HuH-7.5 (cell line): ENCODE data around the gene SLC25A44.
"Not testable (repeated sequence)": the region's sequence is repeated elsewhere in the genome, so short reads cannot be mapped to it uniquely, and the experiment has no call there.

ENCODE experiments used
- DNase-seq: peaks from one replicate; pipeline ENCODE4 v3.0.0; 2011; ENCODE audit warnings: low spot score

Gene SLC25A44

DNA sequence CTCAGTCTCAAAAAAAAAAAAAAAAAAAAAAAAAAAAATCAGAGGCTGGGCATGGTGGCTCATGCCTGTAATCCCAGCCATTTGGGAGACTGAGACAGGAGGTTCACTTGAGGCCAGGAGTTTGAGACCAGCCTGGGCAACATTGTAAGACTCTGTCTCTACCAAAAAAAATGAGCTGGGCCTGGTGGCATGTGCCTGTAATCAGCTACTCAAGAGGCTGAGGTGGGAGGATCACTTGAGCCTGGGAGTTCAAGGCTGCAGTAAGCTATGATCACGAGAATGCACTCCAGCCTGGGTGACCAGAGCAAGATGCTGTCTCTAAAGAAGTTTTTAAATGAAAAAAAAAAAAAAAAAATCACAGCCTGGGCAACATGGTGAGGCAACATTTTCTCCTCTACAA, 30.2 kb upstream of the SLC25A44 start:
- no peak for DNase-seq

- DNase-seq, result no peak
Measured at GRCh38 chr1:156164125-156164831, 29.6 kb upstream of the SLC25A44 start.

- DNase-seq, result no peak
Measured at GRCh38 chr1:156165083-156165482, 28.8 kb upstream of the SLC25A44 start.

DNA sequence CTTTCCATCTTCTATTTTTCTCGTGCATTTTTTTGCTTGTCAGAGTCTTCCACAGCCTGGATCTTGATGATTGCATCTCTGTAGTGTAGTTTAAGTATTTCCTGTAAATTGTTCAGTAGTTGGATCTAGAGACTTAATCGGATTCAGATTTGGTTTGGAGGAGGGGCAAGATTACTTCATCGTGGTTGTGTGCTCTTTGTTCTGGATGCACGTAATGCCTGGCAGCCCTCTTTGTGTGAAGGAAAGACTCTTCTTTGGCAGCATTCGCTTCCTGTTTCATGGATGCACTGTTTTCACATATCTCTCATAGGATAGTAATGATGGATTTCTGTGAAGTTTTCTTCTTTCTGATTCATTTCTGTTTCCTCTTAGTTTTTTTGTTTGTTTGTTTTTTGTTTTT, 26.4 kb upstream of the SLC25A44 start:
- no peak for DNase-seq

- DNase-seq, result no peak
Measured at GRCh38 chr1:156172696-156173470, 21.0 kb upstream of the SLC25A44 start.

- DNase-seq, result no peak
Measured at GRCh38 chr1:156176610-156177210, 17.2 kb upstream of the SLC25A44 start.

DNA sequence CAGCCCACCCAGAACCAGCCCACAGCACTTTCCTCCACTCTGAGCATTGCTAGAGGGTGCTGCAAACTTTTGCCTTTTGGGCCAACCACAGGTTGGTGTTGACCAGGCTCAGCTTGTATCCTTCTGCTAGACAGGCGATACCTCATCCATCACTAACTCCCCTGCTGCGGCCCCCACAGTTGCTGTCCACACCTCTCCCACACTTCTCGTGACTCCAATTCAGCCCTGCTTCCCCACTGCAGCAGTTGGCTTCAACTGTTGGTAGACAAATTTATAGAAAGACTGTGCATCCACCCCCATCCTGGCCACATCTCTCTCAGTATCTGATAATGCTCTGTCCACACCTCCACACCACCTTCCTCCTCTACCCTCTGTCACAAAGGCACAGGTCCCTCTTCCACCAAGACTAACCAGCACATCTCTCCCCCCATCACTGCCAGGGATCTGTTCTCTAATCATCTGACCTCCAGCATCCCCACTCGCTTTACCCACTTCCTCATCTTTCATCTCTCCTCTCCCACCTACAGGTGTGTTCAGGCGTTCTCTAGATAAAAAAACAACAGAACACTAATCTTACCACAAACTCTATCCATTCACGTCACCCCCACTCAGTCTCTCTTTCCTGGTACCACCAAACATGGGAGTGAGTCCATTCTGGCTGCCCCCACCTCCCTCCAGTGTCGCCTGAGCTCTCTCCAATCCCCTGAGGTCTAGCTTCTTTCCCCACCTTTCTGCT, 15.8 kb upstream of the SLC25A44 start:
- no peak for DNase-seq

GRCh38 chr1:156180471-156180870, 13.4 kb upstream of the SLC25A44 start:
- no peak for DNase-seq

DNA sequence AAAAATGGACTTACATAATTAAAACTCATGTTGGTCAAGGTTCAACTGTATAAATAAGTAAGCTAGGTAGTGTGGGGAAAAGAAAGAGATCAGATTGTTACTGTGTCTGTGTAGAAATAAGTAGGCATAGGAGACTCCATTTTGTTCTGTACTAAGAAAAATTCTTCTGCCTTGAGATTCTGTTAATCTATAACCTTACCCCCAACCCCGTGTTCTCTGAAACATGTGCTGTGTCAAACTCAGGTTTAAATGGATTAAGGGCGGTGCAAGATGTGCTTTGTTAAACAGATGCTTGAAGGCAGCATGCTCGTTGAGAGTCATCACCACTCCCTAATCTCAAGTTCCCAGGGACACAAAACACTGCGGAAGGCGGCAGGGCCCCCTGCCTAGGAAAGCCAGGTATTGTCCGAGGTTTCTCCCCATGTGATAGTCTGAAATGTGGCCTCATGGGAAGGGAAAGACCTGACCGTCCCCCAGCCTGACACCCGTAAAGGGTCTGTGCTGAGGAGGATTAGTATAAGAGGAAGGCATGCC, 12.4 kb upstream of the SLC25A44 start:
- DNase-seq, result not testable (repeated sequence)

- DNase-seq, result not testable (repeated sequence)
Measured at GRCh38 chr1:156182010-156182779, 11.7 kb upstream of the SLC25A44 start.

DNA sequence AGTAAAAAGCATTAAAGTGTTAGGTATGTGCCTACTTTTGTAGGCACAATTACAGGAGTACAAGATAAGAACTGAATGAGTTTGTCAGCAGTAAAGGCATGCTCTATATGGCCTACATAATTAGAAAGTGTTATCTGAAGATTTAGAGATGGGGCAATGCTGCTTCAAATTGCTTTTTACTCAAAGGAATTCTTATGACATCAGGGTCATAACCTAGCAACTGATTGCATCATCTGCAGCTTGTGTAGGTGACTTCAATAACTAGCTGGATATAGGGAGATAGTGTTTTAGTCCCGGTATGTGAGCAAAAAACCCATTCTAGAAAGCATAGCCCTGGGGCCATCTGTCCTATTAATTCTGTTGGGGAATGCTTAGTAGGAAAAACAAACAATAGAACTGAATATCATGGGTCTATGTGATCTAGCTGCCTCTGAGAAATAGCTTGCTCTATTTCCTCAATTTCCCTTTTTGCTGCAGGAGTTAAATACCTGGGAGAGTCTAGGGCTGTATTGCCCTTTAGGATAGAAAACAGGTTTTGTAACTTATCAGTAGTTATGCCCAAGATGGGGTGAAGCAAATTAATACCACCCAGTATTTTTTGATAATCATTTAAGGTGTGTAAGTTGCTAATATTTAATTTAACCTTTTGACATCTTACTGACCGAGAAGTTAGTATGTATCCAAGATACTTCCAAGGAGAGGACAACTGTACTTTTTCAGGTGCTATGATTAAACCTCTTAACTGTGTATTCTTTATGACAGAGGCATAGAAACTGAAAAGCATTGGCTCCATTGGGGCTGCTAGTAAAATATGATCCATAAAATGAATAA, 7.3 kb upstream of the SLC25A44 start:
- DNase-seq, result not testable (repeated sequence)

DNA sequence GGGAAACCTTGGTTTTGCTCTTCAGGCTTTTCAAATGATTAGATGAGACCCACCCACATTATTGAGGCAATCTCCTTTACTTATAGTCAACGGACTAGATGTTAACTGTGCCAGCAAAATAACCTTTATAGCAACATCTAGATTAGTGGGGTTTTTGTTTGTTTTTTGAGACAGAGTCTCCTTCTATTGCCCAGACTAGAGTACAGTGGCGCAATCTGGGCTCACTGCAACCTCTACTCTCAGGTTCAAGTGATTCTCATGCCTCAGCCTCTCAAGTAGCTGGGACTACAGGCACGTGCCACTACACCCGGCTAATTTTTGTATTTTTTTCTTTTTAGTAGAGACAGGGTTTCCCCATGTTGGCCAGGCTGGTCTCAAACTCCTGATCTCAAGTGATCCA, 3.6 kb upstream of the SLC25A44 start:
- not testable (repeated sequence) for DNase-seq

DNA sequence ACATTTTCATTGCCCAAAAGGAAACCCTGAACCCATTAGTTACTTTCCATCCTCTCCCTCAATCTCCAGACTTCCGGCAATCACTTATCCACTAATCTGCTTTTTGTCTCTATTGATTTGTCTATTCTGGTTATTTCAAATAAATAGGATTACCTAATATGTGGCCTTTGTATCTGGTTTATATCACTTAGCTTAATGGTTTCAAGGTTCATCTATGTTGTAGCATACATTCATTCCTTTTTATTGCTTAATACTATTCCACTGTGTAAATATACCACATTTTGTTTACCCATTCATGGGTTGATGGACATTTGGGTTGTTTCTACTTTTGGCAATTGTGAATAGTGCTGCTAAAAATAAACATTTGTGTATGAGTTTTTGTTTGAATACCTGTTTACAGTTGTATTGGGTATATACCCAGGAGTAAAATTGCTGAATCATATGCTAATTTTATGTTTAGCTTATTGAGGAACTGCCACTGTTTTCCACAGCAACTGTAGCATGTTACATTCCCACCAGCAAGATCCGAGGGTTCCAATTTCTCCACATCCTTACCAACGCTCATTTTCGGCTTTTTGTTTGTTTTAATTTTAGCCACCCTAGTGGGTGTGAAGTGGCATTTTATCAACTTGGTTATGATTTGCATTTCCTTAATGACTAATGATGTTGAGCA, 2.5 kb upstream of the SLC25A44 start:
- DNase-seq, result no peak

DNA sequence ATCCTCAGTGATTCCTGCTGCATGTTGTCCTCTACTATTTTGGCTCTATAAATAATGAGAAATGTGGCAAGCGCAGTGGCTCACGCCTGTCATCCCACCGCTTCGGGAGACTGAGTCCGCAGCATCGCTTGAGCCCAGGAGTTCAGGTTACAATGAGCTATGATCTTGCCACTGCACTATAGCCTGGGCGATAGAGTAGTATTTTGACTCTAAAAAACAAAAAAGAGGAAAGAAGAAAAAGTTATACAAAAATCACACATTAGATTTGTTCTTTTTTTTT, 756 bp upstream of the SLC25A44 start:
- no peak for DNase-seq

GRCh38 chr1:156194300-156194652, 372 bp downstream of the SLC25A44 start:
- DNase-seq, result no peak

DNA sequence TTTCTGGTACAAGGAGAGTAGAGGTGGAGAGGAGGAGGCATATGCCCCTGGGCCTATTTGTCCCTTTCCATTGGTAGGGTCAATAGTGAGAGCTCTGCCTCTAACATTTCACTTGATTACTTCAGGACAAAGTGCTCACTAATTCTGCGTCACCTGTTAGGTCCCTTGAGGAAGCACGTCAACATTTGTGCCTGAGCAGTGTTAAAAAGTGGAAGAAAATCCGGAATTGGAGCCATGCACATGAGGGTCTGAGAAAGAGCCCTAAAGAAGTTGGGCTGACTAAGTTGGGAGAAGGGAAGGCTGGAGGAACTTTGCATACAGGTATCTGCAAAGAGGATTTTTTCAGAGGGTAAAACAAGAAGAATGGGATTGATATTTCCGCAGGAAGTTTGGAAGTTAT, 1.9 kb downstream of the SLC25A44 start:
- no peak for DNase-seq

- no peak for DNase-seq
Measured at GRCh38 chr1:156196445-156196844, 2.5 kb downstream of the SLC25A44 start.

DNA sequence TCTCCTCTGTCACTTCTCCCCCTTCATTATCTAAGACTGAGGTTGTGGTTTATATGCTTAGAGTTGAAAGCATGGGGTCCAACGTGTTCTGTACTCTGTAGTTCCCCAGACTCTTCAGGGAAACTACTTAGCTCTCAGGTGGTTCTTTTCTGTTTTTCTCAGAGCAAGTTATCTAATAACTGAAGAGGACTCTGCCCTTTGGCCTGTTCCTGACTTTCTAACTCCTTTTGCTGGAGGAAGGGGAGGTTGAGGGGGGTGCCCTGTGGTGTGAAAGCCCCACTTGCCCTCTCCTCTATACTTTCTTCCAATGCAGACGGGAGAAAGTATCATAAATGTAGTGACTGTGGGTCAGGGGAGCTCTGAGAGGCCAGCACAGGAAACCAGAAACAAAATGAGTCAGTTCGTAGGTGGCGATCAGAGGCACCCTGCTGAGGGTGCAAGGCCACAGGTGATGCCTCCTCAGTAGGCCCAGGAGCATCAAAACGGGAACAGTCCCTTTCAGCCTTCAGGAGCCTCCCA, 5.0 kb downstream of the SLC25A44 start:
- no peak for DNase-seq

DNA sequence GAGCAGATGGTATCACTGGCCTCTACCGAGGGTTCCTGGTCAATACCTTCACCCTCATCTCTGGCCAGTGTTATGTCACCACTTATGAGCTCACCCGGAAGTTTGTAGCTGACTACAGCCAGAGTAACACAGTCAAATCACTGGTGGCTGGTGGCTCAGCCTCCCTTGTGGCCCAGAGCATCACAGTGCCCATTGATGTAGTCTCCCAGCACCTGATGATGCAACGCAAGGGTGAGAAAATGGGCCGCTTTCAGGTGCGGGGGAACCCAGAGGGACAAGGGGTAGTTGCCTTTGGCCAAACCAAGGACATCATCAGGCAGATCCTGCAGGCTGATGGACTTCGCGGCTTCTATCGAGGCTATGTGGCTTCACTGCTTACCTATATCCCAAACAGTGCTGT, 6.1 kb downstream of the SLC25A44 start:
- DNase-seq, result no peak

DNA sequence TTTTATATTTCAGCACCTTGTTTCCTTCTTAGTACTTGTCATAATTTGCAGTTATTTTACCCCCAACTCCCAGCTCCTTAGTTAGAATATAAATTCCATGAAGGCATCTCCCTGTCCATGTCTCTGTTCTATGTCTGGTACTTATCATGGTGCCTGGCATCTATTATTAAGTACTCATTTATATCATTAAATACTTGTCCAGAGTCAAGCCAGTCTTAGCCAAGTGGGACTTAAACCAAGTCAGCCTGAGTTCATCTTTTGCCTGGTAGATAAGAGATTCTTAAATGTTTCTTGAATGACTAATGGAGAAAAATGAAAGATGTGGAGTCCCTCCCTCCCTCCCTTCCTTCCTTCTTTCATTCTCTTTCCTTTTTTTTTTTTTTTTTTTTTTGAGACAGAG, 9.4 kb downstream of the SLC25A44 start:
- no peak for DNase-seq
